Left lobe of liver (tissue), 2 donors: Measurements from ENCODE around the gene C5orf34. TPM values are rescaled to one million over a fixed set of nuclear protein-coding genes. Genes with fewer than 3 reads are reported as not detected.
A peak's percentile ranks its signal among the peaks of the same experiment; 100 is the strongest.
"Not testable (repeated sequence)": the region's sequence is repeated elsewhere in the genome, so short reads cannot be mapped to it uniquely, and the experiment has no call there.

Experiments used
- ATAC-seq: fragments of 200-7000 bp; cut with Tn5 transposase; one replicate; pipeline ENCODE4 v1.9.1; 2020; ENCODE audit warnings: mild to moderate bottlenecking, moderate library complexity
- DNase-seq: peaks from one replicate; pipeline ENCODE4 v3.0.0-alpha.2; 2020; ENCODE audit warnings: low spot score
- total RNA-seq: library from RNA; stranded (reverse); gene quantifications from one replicate; pipeline ENCODE4 v1.2.1, GENCODE V29; 2021
- donor health status: DM: no; HTN: no; CAD: no; lungs with moderate emphysema.
- donor health status: DM: no; HTN: yes; CAD: no.

C5orf34 gene, protein sequence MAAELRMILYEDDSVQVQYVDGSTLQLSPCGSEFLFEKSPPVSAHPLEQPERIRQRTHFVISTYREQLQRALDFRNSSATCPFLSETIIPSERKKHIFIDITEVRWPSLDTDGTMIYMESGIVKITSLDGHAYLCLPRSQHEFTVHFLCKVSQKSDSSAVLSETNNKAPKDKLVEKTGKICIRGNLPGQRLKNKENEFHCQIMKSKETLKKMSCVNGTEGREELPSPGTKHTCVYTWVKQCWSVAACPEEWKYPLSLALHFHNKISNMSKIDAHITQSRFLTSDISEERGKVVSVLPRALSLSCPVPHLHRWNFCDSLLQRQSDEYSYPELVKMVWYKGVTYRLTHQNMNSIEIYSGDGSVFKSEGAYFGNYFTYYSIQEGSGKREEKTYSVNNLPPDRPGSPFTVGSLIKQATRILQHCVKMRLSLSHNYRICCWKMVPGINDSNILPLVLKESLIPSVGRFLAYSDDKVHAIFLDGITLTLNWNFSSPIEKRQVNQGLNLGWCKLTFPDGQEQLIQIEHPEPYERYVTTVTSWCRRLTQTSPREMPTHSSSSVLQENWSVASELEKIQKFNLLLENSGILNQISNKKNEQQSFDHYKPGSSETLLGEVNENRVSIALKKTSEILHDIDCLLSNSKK
- total RNA-seq: 0.70 TPM

DNA sequence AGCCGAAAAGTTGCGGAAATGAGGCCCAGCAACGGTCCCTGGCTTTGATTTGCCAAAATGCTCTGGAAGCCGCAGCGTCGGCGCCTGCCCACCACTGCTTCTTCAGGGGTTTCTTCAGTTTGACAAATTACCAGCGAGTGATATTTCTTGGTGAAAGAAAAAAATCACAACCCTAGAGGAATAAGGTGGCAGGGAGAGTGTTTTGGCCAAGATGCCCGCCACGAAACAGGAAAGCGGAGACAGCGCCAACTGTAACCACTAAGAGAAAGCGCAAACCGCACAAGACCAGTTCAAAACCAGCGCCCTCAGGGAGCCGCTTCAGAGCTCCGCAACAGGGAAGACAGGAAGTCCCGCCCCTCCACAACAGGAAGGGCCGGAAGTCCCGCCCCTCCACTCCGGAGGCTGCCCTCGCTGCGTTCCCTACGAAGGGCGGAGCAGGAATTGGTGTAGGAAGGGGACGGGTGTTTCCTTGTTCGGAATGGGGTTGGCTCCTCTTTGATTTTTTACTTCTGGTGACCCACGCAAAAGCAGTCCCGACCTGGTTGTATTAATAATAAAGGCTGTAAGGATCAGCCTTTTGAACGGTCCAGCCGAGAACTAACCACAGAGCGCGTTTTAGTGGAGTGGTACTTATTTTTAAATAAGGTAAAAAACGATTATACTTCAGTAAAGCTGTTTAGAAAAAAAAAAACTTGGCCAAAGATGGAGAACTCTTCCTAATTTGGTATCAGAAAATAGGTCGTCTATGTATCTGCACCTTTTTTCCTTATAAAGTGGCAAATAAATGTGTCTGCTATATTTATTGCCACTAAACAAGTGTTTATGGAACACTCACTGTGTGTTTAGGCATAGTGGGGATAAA is at the start of gene C5orf34:
Gene C5orf34 (minus strand): TSS at position 333 of the 862 bp plus-strand sequence. CDS start 5,809 bp downstream, outside the sequence.
- ATAC-seq: peak; percentile 100

DNA sequence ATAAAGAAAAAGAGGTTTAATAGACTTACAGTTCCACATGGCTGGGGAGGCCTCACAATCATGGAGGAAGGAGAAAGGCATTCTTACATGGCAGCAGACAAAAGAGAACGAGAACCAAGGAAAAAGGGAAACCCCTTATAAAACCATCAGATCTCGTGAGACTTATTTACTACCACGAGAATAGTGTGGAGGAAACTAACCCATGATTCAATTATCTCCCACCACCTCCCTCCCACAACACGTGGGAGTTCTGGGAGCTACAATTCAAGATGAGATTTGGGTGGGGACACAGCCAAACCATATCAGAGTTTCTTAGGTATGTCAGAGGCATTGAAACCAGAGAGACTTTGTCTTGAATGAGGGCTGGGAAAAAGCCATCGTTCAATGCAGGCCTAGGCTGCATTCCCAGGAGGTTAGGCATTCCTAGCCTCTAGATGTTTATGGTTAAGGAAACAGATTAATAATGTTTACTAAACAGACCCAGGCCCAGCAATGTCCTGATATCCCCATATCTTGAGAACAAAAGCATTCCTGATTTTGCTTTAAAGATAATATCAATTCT is 49.4 kb upstream of the C5orf34 start:
- ATAC-seq (no peak), DNase-seq (no peak)

More for the DNA sequence above, at the start of gene C5orf34:
- peak; percentile 98 for DNase-seq

DNA sequence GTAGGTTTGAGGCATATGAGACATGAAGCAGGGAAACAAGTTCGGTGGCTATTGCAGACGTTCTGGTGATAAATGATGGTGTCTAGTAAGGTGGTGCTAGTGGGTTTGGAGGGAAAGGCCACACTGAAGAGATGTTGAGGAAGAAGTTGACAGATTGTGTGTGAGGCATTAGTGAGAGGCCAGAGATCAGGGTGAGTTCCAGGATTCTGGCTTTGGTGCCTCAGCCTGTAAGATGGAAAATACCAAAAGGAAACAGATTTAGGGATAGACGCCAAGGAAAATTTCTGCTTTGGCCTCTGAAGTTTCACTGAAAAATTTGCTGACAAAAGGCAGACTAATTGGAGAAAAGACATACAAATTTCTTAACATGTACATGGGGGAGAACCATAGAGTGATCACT is 48.4 kb upstream of the C5orf34 start:
- ATAC-seq: no peak
- no peak for DNase-seq

GRCh38 chr5:43561356-43561755 is 46.4 kb upstream of the C5orf34 start:
- DNase-seq (no peak), ATAC-seq (no peak)

GRCh38 chr5:43560128-43560527 is 45.2 kb upstream of the C5orf34 start:
- no peak for ATAC-seq
- DNase-seq: no peak

GRCh38 chr5:43556857-43557542 is 42.1 kb upstream of the C5orf34 start, which contains the start of gene PAIP1:
PAIP1 (minus strand) TSS chr5:43557077; CDS start chr5:43556846, 231 bp downstream.
- DNase-seq (peak; percentile 91), ATAC-seq (peak; percentile 90)

- not testable (repeated sequence) for DNase-seq
- ATAC-seq: peak; percentile 94
These were observed 41.6 kb upstream of the C5orf34 start for GRCh38 chr5:43556607-43556856.

- ATAC-seq (peak; percentile 59), DNase-seq (peak; percentile 75)
These were observed 41.1 kb upstream of the C5orf34 start for GRCh38 chr5:43555895-43556606.

DNA sequence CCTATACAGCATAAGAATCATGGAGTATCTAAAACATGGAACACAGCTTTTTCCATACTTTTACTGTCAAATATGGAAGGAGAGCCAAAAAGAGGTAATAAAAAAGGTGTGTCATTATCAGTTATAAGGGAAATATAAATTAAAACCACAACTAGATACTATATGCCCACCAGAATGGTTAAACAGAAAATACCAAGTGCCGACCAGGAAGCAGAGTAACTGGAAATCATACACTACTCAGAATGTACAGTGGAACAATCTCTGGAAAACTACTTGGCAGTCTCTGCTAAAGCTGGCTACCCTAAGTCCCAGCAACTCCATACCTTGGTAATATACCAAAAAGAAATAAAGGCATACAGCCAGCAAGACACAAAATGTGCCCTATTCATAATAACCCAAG is 39.5 kb upstream of the C5orf34 start:
- DNase-seq: no peak
- no peak for ATAC-seq

GRCh38 chr5:43553381-43553780 is 38.4 kb upstream of the C5orf34 start:
- DNase-seq (no peak), ATAC-seq (no peak)

DNA sequence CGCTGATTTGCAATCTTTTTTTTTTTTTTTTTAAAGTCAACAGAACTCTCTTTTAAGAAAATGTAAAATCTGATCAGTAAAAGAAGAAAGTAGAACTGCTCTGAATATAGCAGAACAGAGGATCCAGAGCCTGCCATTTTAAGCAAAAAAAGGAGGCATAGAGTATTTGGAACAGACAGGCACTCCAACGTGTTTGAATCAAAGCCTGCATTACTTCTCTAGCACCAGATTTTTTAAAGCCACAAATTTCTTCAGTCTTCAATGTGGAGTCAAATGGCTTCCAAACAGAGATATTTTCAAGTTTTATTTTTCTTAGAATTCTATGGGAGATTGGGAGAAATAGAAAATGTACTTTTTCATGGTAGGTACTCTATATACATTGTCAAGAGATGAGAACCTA is 36.8 kb upstream of the C5orf34 start:
- DNase-seq (no peak), ATAC-seq (no peak)

- not testable (repeated sequence) for ATAC-seq
These were observed 34.3 kb upstream of the C5orf34 start for GRCh38 chr5:43549272-43549671.

GRCh38 chr5:43548358-43548757 is 33.4 kb upstream of the C5orf34 start:
- no peak for ATAC-seq
- DNase-seq: no peak

More at GRCh38 chr5:43549272-43549671, 34.3 kb upstream of the C5orf34 start:
- DNase-seq: not testable (repeated sequence)

GRCh38 chr5:43547532-43547931 is 32.6 kb upstream of the C5orf34 start:
- no peak for ATAC-seq
- no peak for DNase-seq

DNA sequence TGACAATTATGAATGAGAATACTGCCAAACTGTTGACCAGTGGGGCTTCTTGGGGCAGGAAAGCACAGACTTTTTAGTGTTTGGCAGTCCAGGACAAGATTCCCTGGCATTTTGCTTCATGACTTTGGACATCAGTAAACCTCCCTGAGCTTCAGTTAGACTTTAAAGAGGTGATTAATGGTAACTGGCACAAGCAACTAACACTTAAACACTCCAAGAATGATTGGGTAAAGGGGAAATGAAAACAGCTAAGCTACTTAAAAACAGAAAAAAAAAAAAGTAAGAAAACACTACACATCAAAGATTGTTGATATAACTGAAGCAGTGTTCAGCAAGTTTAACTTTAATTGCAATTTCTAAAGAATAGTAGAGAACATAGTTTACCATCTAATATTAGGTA is 28.5 kb upstream of the C5orf34 start:
- DNase-seq (no peak), ATAC-seq (peak; percentile 56)

DNA sequence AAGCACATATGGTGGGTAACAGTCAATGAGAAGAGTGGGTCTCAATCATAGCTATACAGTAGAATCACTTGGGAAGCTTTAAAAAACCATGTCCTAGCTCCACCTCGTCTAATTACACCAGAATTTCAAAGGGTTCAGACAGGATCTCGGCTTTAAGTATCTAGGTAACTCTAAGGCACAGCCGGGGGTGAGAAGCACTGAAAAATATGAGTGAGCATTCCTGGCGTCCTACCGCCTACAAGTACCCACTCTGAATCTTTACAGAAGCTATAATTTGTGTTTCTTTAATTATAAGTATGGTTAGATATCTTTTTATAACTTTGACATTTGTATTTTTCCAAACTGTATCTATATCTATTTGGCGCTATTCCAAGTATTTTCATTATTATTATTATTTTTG is 25.8 kb upstream of the C5orf34 start:
- DNase-seq (no peak), ATAC-seq (no peak)

GRCh38 chr5:43536972-43537371 is 22.0 kb upstream of the C5orf34 start:
- DNase-seq: no peak
- no peak for ATAC-seq

GRCh38 chr5:43533646-43534045 is 18.7 kb upstream of the C5orf34 start:
- no peak for DNase-seq
- no peak for ATAC-seq

- DNase-seq (no peak), ATAC-seq (no peak)
These were observed 15.7 kb upstream of the C5orf34 start for GRCh38 chr5:43530648-43531047.

GRCh38 chr5:43523662-43524072 is 8.7 kb upstream of the C5orf34 start:
- ATAC-seq (no peak), DNase-seq (no peak)
